Measurements from ENCODE around the gene DOCK10. TPM values are rescaled to one million over a fixed set of nuclear protein-coding genes. Genes with fewer than 3 reads are reported as not detected.

DOCK10 gene
- total RNA-seq, 1 donor from 2014 or later: 16.0 TPM

GRCh38 chr2:224885291-224885690 lies 157.0 kb downstream of the DOCK10 start:
- no peak for DNase-seq (ENCODE audit: low spot score)

DNA sequence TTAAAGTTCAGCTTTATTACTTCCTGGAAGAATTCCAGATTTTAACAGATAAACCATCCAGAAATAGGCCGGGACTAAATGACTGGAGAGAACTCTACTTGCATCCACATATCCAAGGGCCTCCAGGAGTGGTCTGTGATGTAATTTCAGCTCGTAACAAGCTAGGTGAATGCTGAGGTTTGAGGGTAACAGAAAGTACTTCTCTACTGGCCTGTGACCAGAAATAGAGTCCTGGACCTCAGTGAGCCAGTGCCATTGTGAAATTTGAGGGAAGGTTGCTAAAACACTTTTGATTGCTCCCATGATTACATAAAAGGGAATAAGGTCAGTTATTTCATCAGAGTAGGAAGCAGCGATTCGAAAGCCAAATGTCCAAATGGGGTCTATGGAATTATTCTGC lies 158.1 kb downstream of the DOCK10 start:
- no peak for DNase-seq (ENCODE audit: low spot score)

DNA sequence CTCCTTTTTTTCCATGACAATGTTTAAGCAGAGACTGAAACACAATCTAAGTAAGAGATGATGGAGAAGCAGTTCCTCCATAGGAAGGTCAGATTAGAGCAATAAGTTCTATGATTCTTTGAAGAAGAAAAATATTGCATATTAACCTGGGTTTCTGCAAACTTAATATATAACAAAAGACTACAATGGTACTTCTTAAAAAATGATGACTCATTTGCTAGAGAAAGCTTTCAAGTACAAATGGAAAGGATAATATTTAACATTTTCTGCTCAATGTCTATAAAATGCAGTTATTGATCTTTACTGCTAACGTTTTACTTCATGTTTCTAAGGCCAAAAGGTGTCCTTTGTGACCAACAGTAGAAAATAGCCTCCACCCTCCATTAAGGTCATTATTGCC lies 158.6 kb downstream of the DOCK10 start:
- no peak for DNase-seq (ENCODE audit: low spot score)

DNA sequence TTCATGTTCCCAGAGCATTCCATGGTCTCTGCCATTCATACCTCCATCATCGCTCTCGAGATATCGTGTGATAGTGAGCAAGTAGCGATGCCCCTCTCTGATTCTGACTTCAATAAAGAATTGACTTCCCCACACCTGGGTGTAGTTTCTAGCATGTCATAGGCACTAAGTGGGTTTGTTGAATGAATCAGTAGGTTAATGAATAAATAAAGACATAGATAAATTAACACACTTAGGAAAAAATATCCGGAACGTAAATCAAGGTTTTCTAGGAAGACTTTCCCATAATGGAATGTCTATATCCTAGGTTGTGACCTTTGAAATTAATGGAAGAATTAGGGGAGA lies 159.1 kb downstream of the DOCK10 start:
- no peak for DNase-seq (ENCODE audit: low spot score)

DNA sequence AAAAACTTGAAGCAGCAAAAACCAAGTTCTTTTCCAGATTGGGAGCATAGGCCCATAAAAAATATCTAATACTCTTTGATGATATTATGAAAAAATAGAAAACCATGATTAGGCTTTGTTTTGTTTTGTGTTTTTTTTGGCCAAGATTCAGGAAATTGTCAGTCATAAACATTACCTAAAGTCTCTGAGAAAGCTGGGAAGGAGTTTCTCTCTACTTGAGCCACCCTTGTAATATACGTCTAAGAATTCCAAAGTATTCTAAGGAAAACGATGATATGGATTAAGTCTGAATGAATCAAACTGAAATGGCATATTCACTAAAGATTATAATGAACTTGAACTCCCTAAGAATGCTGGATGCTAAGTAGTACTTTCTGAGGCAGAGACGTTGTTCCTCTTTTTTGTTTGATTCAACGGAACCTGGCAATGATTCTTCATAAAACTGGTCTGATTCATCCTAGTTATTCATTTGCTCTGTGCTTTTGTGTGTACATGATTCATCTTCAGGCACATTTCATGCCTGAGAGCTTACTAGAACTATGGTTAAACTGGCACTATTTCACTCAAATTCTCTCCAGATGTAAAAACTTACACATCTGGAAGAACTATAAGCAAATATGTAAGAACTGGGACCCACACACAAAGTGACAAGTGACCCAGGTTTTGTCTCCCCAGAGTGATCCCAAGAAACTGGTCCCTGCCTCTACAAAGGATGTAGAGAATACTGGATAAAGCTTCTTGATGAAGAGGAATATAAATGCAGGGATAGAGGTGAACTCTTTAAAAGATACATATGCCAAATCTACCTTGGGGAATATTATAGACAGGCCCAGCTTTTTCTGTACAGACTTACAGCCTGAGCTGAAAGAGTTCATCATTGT lies 159.7 kb downstream of the DOCK10 start:
- DNase-seq (ENCODE audit: low spot score): no peak

GRCh38 chr2:224881846-224882245 lies 160.4 kb downstream of the DOCK10 start:
- DNase-seq (ENCODE audit: low spot score): no peak

- DNase-seq (ENCODE audit: low spot score): no peak
Measured at GRCh38 chr2:224876522-224876921, 165.7 kb downstream of the DOCK10 start.

DNA sequence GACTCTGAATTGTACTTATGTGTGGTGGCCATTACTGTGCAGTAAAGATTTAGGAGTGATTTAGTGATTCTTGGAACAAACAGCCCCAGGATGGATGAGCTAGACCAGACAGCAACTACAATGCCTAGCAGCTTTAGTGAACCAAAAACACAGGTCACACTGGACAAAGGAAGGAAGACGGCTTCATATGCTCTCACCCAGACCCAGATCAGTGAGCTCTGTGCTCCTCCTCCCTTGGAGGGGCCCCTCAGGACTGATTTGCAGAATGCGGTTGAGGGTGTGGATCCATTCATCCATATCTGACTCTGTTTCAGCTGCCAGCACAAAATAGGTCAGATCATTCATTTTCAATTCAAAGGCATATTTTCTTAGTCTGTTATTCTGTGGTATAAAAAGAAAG lies 166.4 kb downstream of the DOCK10 start:
- DNase-seq (ENCODE audit: low spot score): no peak

- no peak for DNase-seq (ENCODE audit: low spot score)
Measured at GRCh38 chr2:224875153-224875552, 167.1 kb downstream of the DOCK10 start.

GRCh38 chr2:224871813-224872212 lies 170.5 kb downstream of the DOCK10 start:
- DNase-seq (ENCODE audit: low spot score): no peak

- DNase-seq (ENCODE audit: low spot score): no peak
Measured at GRCh38 chr2:224870341-224870740, 171.9 kb downstream of the DOCK10 start.

DNA sequence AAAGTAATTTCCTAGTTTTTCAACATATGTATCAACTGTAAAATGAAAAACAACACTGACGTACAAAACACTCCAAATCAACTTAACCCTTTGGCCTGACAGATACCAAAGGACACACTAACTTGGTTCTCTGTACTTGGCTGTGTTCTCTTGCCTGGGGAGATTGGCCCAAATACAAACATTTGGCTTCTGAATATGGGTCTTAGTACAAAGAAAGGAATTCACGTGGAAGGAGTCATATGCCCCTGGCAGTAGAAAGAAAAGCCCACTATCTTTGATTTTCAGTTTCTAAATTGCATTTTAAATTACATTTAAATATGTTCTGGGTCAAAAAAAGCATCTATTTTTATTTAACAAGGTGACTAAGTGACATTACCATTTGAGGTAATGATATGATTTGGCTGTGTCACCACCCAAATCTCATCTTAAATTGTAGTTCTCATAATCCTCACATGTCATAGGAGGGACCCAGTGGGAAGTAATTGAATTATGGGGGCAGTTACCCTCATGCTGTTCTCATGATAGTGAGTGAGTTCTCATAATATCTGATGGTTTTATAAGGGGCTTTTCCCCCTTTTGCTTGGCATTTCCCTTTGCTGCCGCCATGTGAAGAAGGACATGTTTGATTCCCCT lies 172.6 kb downstream of the DOCK10 start:
- no peak for DNase-seq (ENCODE audit: low spot score)

DNA sequence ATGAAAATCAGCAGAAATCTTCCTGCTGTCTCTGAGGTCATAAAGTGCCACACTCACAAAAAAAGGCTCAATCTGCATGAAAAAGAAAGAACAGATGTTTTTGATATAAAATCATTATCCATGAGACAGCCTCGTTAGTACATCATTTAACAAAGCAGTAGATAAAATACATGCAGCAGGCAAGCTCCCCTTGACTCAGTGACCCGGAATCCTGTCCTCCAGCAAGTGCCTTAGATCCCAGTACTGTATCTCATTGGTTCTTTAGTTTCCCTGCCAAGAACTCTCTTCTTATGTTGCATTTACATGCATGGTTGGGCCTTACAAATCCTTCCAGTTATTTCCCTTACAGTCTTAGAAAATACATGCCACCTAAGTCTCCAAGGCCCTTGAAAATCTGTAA lies 177.3 kb downstream of the DOCK10 start:
- no peak for DNase-seq (ENCODE audit: low spot score)

DNA sequence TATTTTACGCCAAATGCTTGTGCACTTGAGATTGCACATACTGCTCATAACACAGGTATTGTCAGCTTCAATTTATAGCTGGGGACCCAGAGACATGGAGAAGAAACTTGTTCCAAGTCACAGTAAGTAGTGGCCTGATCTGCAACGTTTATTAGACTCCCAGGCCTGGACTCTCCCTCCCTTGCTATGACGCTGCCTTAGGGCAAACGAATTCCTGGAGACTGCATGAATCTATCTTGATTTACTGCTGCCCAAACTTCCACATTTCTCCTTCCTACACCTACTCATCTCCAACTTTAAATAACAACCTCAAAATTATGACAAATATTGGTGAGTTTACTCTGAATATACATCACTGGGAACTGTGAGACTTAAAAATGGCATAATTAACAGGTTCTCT lies 181.0 kb downstream of the DOCK10 start:
- DNase-seq (ENCODE audit: low spot score): no peak

- no peak for DNase-seq (ENCODE audit: low spot score)
Measured at GRCh38 chr2:224860786-224861185, 181.5 kb downstream of the DOCK10 start.

DNA sequence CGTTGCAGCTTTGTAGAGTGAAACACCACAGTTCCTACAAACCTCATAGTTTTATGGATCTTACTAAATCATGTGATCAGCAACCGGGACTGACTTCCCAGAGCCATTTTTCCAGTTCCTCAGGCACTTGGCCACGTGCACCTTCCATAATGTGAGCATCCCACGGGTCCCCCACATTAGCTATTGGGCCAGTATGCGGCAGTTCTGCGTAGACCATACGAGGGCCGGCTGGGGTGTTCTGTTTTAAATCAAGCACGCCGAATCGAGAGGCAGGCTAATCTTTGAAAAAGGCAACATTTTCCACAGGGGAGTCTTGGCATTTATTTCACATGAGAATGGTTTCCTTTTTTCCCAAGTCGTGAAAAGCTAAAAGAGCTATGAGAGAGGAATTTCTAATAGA lies 190.5 kb downstream of the DOCK10 start:
- no peak for DNase-seq (ENCODE audit: low spot score)

- DNase-seq (ENCODE audit: low spot score): no peak
Measured at GRCh38 chr2:224850081-224850480, 192.2 kb downstream of the DOCK10 start.

GRCh38 chr2:224849264-224849663 lies 193.0 kb downstream of the DOCK10 start:
- DNase-seq (ENCODE audit: low spot score): no peak

DNA sequence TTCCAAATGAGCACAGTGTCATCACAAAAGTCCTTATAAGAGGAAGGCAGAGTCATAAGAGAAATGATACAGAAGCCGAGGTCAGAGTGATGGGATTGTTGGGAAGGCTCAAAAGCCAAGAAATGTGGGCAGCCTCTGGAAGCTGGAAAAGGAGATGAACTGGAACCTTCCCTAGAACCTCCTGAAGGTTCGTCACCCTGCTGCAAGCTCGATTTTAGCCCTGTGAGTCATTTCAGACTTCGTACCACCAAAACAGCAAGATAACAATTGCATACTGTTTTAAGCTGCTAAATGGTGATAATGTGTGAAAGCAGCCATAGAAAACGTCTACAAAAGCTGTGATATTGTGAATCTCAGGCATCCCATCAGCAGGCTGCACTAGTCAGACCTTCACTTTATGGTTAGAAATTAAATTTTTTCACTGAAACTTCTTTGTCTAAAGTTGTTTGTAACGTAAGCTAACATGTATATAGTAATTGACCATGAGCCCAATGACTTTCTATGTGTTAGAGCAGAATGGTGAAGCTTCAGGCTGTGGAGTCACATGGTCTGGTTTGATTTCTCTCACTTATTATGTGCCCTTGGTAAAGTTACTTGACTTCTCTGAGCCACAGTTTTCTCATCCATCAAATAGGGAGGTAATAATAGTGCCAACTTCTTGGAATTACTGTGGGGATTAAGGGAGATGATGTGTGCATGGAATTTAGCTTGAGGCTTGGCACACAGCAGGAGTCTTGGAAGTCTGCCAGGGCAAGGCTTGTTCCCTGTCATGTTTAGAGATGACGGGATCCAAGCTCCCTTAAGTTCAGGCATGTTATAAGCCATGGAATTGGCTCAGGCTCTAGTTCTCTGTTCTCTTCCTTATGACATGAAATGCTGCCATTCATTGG lies 194.1 kb downstream of the DOCK10 start:
- DNase-seq (ENCODE audit: low spot score): no peak

- no peak for DNase-seq (ENCODE audit: low spot score)
Measured at GRCh38 chr2:224847381-224847780, 194.9 kb downstream of the DOCK10 start.

GRCh38 chr2:224846686-224847085 lies 195.6 kb downstream of the DOCK10 start:
- DNase-seq (ENCODE audit: low spot score): no peak

DNA sequence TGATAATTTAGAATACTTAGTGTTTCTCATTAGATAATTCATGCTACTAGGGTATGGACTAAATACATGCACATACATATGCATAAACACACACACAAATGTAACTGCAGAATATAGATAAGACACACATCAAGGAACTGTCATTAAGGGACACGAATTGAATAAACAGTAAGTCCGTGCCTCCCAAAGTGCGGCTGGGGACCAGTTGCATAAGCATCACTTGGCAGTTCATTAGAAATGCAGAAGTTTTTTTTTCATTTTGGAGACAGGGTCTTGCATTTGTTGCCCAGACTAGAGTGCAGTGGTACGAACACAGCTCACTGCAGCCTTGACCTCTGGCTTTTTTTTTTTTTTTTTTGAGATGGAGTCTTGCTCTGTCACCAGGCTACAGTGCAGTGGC lies 196.1 kb downstream of the DOCK10 start:
- DNase-seq (ENCODE audit: low spot score): no peak

All from mesenteric fat pad (tissue), 1 donor.